A549 (cell line): ENCODE data around the gene IGF1R. TPM values are rescaled to one million over a fixed set of nuclear protein-coding genes. Genes with fewer than 3 reads are reported as not detected.
A peak's percentile ranks its signal among the peaks of the same experiment; 100 is the strongest.

ENCODE experiments used
- ATAC-seq, 2 experiments: fragments of 200-7000 bp in 1 of 2; fragments of >200 bp in 1 of 2; cut with Nextera tagmentation in 1 of 2; cut with Tn5 transposase in 1 of 2; 3 replicates each; pipeline versions ENCODE4 v1.8.0 to v1.9.1; 2018 to 2020; ENCODE audit warnings: mild to moderate bottlenecking in 1 of 2, moderate library complexity in 1 of 2
- CTCF ChIA-PET: fragments of 300-600 bp; sonication (Branson Sonifier 250); formaldehyde crosslinking; extraction: SDS; loops from one replicate; lab custom pipeline; 2021; ENCODE audit warnings: antibody characterized with exemption, inconsistent platforms; lab: Yijun Ruan, JAX
- POLR2A ChIA-PET: fragments of 350-600 bp; formaldehyde crosslinking; extraction: SDS; loops from one replicate; lab custom pipeline; 2021; ENCODE audit warnings: antibody characterized with exemption, inconsistent platforms; lab: Yijun Ruan, JAX
- DNase-seq, 2 experiments: peaks; one replicate each; pipeline versions ENCODE4 v3.0.0 to v3.0.0-alpha.2; 2011 to 2016; ENCODE audit warnings: low read depth in 1 of 2, low spot score in 1 of 2
- FAIRE-seq: peaks from 2 replicates; lab custom pipeline; 2011; peaks lifted over from hg19 to GRCh38; lab: Jason Lieb, UNC
- H3K27ac ChIP-seq, 2 experiments: fragments of >200 bp; sonication (Bioruptor Twin); formaldehyde crosslinking; 3 replicates each; pipeline ENCODE4 v1.5.1; 2016 to 2017
- H3K4me1 ChIP-seq: fragments of >200 bp; sonication (Bioruptor Twin); formaldehyde crosslinking; 3 replicates; pipeline ENCODE4 v1.6.1; 2016
- H3K4me2 ChIP-seq: fragments of >200 bp; sonication (Bioruptor Twin); formaldehyde crosslinking; 3 replicates; pipeline ENCODE4 v1.6.1; 2016
- H3K4me3 ChIP-seq: fragments of >200 bp; sonication (Bioruptor Twin); formaldehyde crosslinking; 3 replicates; pipeline ENCODE4 v1.5.1; 2016
- H3K9me3 ChIP-seq: fragments of >200 bp; sonication (Bioruptor Twin); formaldehyde crosslinking; 3 replicates; pipeline ENCODE4 v1.6.1; 2016
- CHD4 ChIP-seq: fragments of 200-600 bp; sonication (generic); IDR thresholded peaks from 2 replicates; pipeline ENCODE4 v1.6.1; 2016; ENCODE audit warnings: antibody characterized with exemption, mild to moderate bottlenecking, borderline replicate concordance
- FOSB ChIP-seq: fragments of 250-450 bp; sonication (Bioruptor Pico); IDR thresholded peaks from 2 replicates; pipeline ENCODE4 v1.5.0; 2020; ENCODE audit warnings: mild to moderate bottlenecking, moderate library complexity
- FOSL2 ChIP-seq, 2 experiments: fragments of 450-650 bp in 1 of 2; fragments of >200 bp in 1 of 2; sonication (Bioruptor Twin) in 1 of 2; formaldehyde crosslinking; IDR thresholded peaks; 2 replicates each; pipeline versions ENCODE4 v1.5.0 to v1.6.1; 2016 to 2020; ENCODE audit warnings: mild to moderate bottlenecking in 1 of 2, moderate library complexity in 1 of 2
- HEYL ChIP-seq: fragments of 250-450 bp; sonication (Bioruptor Pico); IDR thresholded peaks from 2 replicates; pipeline ENCODE4 v1.8.0; 2021; ENCODE audit warnings: mild to moderate bottlenecking, moderate library complexity
- HMGXB4 ChIP-seq: fragments of 250-450 bp; sonication (Bioruptor Pico); IDR thresholded peaks from 2 replicates; pipeline ENCODE4 v1.5.0; 2021; ENCODE audit warnings: mild to moderate bottlenecking, moderate library complexity, borderline replicate concordance
- HOXA7 ChIP-seq: fragments of 250-450 bp; sonication (Bioruptor Pico); IDR thresholded peaks from 2 replicates; pipeline ENCODE4 v1.5.0; 2020; ENCODE audit warnings: mild to moderate bottlenecking, moderate library complexity
- HOXB5 ChIP-seq: fragments of 250-450 bp; sonication (Bioruptor Pico); IDR thresholded peaks from 2 replicates; pipeline ENCODE4 v1.5.0; 2020; ENCODE audit warnings: mild to moderate bottlenecking, moderate library complexity
- JUN ChIP-seq, 2 experiments: fragments of >200 bp; sonication (Bioruptor Twin); formaldehyde crosslinking; IDR thresholded peaks; 2 replicates in 1 of 2; 3 replicates in 1 of 2; pipeline ENCODE4 v1.6.1; 2016 to 2017
- JUNB ChIP-seq: fragments of >200 bp; sonication (Bioruptor Twin); formaldehyde crosslinking; IDR thresholded peaks from 2 replicates; pipeline ENCODE4 v1.6.1; 2016
- KDM1A ChIP-seq: fragments of 200-600 bp; sonication (generic); IDR thresholded peaks from 2 replicates; pipeline ENCODE4 v1.6.1; 2016; ENCODE audit warnings: low read depth, mild to moderate bottlenecking
- KDM5A ChIP-seq: fragments of 200-600 bp; sonication (generic); IDR thresholded peaks from 2 replicates; pipeline ENCODE4 v1.6.1; 2016; ENCODE audit warnings: antibody characterized with exemption, mild to moderate bottlenecking
- MYC ChIP-seq: IDR thresholded peaks from 2 replicates; pipeline ENCODE4 v1.6.1; 2012; ENCODE audit warnings: mild to moderate bottlenecking, inconsistent platforms, low read length, improper control_type of control experiment, borderline replicate concordance
- NFE2L2 ChIP-seq: fragments of 150-350 bp; conservative IDR thresholded peaks from 2 replicates; pipeline ENCODE4 v1.6.1; 2014; ENCODE audit warnings: low read length
- NPAS2 ChIP-seq: fragments of 250-450 bp; sonication (Bioruptor Pico); IDR thresholded peaks from 2 replicates; pipeline ENCODE4 v1.8.0; 2022; ENCODE audit warnings: mild to moderate bottlenecking, moderate library complexity, borderline replicate concordance
- PHF8 ChIP-seq: fragments of 200-600 bp; sonication (generic); IDR thresholded peaks from 2 replicates; pipeline ENCODE4 v1.6.1; 2016; ENCODE audit warnings: low read depth, mild to moderate bottlenecking, antibody characterized with exemption, moderate library complexity, borderline replicate concordance
- RAD21 ChIP-seq, 2 experiments: fragments of >200 bp in 1 of 2; sonication (Bioruptor Twin) in 1 of 2; formaldehyde crosslinking in 1 of 2; IDR thresholded peaks in 1 of 2; conservative IDR thresholded peaks in 1 of 2; 2 replicates in 1 of 2; 3 replicates in 1 of 2; pipeline ENCODE4 v1.6.1; 2012 to 2018; ENCODE audit warnings: inconsistent platforms in 1 of 2
- RCOR1 ChIP-seq: fragments of 150-350 bp; IDR thresholded peaks from 2 replicates; pipeline ENCODE4 v1.6.1; 2014; ENCODE audit warnings: antibody characterized with exemption, low read length, low read depth
- REST ChIP-seq: fragments of 200-600 bp; sonication (generic); IDR thresholded peaks from 2 replicates; pipeline ENCODE4 v1.6.1; 2016; ENCODE audit warnings: antibody characterized with exemption, mild to moderate bottlenecking, moderate library complexity
- RFX5 ChIP-seq: fragments of 450-650 bp; IDR thresholded peaks from 2 replicates; pipeline ENCODE4 v1.7.1; 2014; ENCODE audit warnings: antibody characterized with exemption, mild to moderate bottlenecking, moderate library complexity
- RNF2 ChIP-seq: fragments of 200-600 bp; sonication (generic); IDR thresholded peaks from 2 replicates; pipeline ENCODE4 v1.6.1; 2016; ENCODE audit warnings: low read depth, mild to moderate bottlenecking, antibody characterized with exemption, moderate library complexity, borderline replicate concordance
- SMC3 ChIP-seq: fragments of >200 bp; sonication (Bioruptor Twin); formaldehyde crosslinking; IDR thresholded peaks from 3 replicates; pipeline ENCODE4 v1.6.1; 2018; ENCODE audit warnings: inconsistent platforms
- TFCP2L1 ChIP-seq: fragments of 250-450 bp; sonication (Bioruptor Pico); IDR thresholded peaks from 2 replicates; pipeline ENCODE4 v1.5.0; 2021; ENCODE audit warnings: mild to moderate bottlenecking
- TP53 ChIP-seq: fragments of 250-450 bp; sonication (Bioruptor Pico); IDR thresholded peaks from 2 replicates; pipeline ENCODE4 v1.5.0; 2021; ENCODE audit warnings: mild to moderate bottlenecking, moderate library complexity
- ZFP36 ChIP-seq: fragments of 450-650 bp; IDR thresholded peaks from 2 replicates; pipeline ENCODE4 v1.6.1; 2014; ENCODE audit warnings: borderline replicate concordance; ENCODE audit not compliant: partially characterized antibody
- WGBS: methylation state at CpG from one replicate; pipeline ENCODE4 v1.1.6; 2017; ENCODE audit errors: missing lambda C conversion rate; 5-methylcytosine and 5-hydroxymethylcytosine counted together
- polyA plus RNA-seq, 4 experiments: library from polyadenylated mRNA; depleted of rRNA in 3 of 4; stranded (reverse); fragments of >200 nt; fragmentation: RNase III in 1 of 4; extraction: RNeasy Plus Mini Kit Qiagen cat#74134 plus additional on column Dnase treatment in 1 of 4; gene quantifications; 2 replicates in 3 of 4; 3 replicates in 1 of 4; pipeline ENCODE4 v1.2.3, GENCODE V29; 2011 to 2017

IGF1R gene
- polyA plus RNA-seq, 2 of the 4 experiments (the other 2 are of a cell fraction), result 42.6 to 69.5 TPM

- CTCF ChIA-PET, result interaction anchor here (0.6 to 3.6 kb wide), 6 partner anchors 8 to 100 kb away, joined by 3 to 9 read pairs (median 4); no protein-coding TSS in a partner anchor
- ATAC-seq, result peak; percentile 17 to 27; a peak in 2 of 6 replicates
- peaks cover 10% of the 10 kb centered on the region; the same call in 2 of the 3 replicates for H3K4me1 ChIP-seq
- DNase-seq, result no peak
- H3K9me3 ChIP-seq, result no peaks in the 10 kb centered on the region
- no peak for TF ChIP-seq REST
- TF ChIP-seq KDM1A, result no peak
- no peak for TF ChIP-seq RAD21 (conservative IDR thresholded peaks at IDR 0.05 in 1 of 2, IDR thresholded peaks at IDR 0.05 in 1 of 2)
- no peak for TF ChIP-seq RFX5
- no peak for TF ChIP-seq PHF8
- no peak for TF ChIP-seq TP53 (CRISPR knock-in tag)
- no peak for FAIRE-seq
- H3K27ac ChIP-seq, result no peak overlapping the region
- no peak overlapping the region for H3K4me3 ChIP-seq
- WGBS, result 79% methylated on average over 9 of the region's 9 CpGs
- POLR2A ChIA-PET, result interaction anchor here (0.6 to 1.1 kb wide), 2 partner anchors 8 to 57 kb away, joined by 3 to 5 read pairs; no protein-coding TSS in a partner anchor
- no peak overlapping the region for H3K4me2 ChIP-seq
Observed at GRCh38 chr15:99006146-99006545, 357.8 kb downstream of the IGF1R start.

DNA sequence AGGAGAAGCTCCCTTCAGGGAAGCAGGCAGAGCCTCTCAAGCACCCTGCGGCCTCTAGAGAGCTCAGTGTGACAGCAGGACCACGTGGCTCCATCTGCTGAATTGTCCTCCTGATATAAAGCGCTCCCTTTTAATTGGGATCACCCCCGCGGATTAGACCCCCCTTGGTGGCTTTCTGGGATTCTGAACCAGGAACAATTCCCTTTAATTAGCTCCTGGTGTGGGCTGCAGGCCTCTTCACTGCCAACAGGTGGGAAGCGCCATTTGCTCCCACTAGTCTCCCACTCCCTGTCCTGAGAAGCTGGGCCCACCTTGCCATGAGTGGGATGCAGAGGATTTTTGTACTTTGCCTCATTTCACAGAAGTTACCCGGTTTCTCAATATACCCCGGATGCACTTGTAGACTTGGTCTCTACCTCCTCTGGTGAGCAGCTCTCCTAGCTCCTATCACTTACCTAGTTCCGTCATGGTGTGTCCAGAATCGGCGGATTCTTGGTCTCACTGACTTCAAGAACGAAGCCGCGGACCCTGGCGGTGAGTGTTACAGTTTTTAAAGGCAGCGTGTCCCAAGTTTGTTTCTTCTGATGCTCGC is 358.7 kb downstream of the IGF1R start:
- no peak for TF ChIP-seq JUN (IDR thresholded peaks at IDR 0.05)
- no peaks in the 10 kb centered on the region for H3K9me3 ChIP-seq
- H3K4me1 ChIP-seq, result peaks cover 10% of the 10 kb centered on the region; the same call in 2 of the 3 replicates
- ATAC-seq, result peak in 1 of 2 experiments; percentile 34; a peak in 2 of 6 replicates
- FAIRE-seq, result no peak
- no peak overlapping the region for H3K4me3 ChIP-seq
- POLR2A ChIA-PET, result interaction anchor here (1.1 kb wide), 1 partner anchor 8 kb away, joined by 3 read pairs; no protein-coding TSS in a partner anchor
- WGBS, result 87% methylated on average over 17 of the region's 17 CpGs
- DNase-seq, result no peak
- CTCF ChIA-PET, result interaction anchor here (0.6 to 3.6 kb wide), 6 partner anchors 9 to 99 kb away, joined by 3 to 9 read pairs (median 4); no protein-coding TSS in a partner anchor
- H3K4me2 ChIP-seq, result no peak overlapping the region
- H3K27ac ChIP-seq, result no peak overlapping the region

GRCh38 chr15:99009741-99010330 is 361.5 kb downstream of the IGF1R start:
- CTCF ChIA-PET, result interaction anchor here (0.6 to 2.1 kb wide), 6 partner anchors 11 to 581 kb away, joined by 3 to 6 read pairs (median 4); no protein-coding TSS in a partner anchor

More at GRCh38 chr15:99009741-99010330, 361.5 kb downstream of the IGF1R start:
- WGBS, result 58% methylated on average over 8 of the region's 8 CpGs
- Histone ChIP-seq H3K4me3 (no peak overlapping the region), H3K4me2 (peak overlapping the region; percentile 2; the same call in 1 of the 3 replicates), H3K27ac (0 out of 6 replicates have a peak overlapping the region, but pooled peaks of 1 of the 2 experiments have one; percentile 7), H3K4me1 (peaks cover 14% of the 10 kb centered on the region), H3K9me3 (no peaks in the 10 kb centered on the region)
- DNase-seq (no peak), FAIRE-seq (no peak), ATAC-seq (no peak)
- POLR2A ChIA-PET, result interaction anchor here (0.6 kb wide), 1 partner anchor 56 kb away, joined by 4 read pairs; no protein-coding TSS in a partner anchor
- no peak for TF ChIP-seq FOSL2 (IDR thresholded peaks at IDR 0.05)
- no peak for TF ChIP-seq FOSL2 (CRISPR knock-in tag; IDR thresholded peaks at IDR 0.05)
- no peak for TF ChIP-seq KDM5A
- TF ChIP-seq RNF2, result no peak
- no peak for TF ChIP-seq NFE2L2
- TF ChIP-seq HEYL (CRISPR knock-in tag), result no peak
- TF ChIP-seq FOSB, result no peak
- no peak for TF ChIP-seq PHF8
- TF ChIP-seq HOXB5 (CRISPR knock-in tag), result no peak
- TF ChIP-seq HMGXB4 (CRISPR knock-in tag), result no peak
- no peak for TF ChIP-seq CHD4
- TF ChIP-seq MYC, result no peak
- TF ChIP-seq ZFP36, result no peak
- no peak for TF ChIP-seq SMC3
- no peak for TF ChIP-seq TFCP2L1 (CRISPR knock-in tag)
- TF ChIP-seq HOXA7, result no peak
- no peak for TF ChIP-seq RCOR1
- no peak for TF ChIP-seq JUNB
- TF ChIP-seq NPAS2, result no peak
